ENCODE data around the gene CCDC154.

Gene CCDC154

GRCh38 chr16:1429631-1430030 is 14.7 kb downstream of the CCDC154 start:
- H3K4me2 ChIP-seq (ENCODE audit: low read depth, low read length, poor library complexity, severe bottlenecking) = no peak overlapping the region

DNA sequence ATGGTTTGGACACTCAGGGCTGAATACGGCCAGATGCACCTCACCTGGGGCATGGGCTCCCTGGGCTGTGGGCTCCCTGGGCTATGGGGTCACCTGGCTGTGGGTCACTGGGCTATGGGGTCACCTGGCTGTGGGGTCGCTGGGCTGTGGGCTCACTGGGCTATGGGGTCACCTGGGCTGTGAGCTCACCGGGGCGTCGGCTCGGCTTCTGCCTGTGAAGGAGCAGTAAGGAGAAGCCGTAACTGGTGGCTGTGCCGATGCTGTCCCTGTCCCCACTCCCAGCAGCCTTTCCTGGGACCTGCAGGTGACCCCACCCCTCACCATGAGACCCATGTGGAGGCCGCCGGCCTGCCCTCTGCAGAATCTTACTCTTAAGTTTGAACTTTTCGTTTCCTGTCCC is 15.3 kb downstream of the CCDC154 start:
- H3K4me3 ChIP-seq (ENCODE audit: insufficient read depth, low read length, poor library complexity, severe bottlenecking) = no peak overlapping the region
- no peak overlapping the region for H3K9ac ChIP-seq (ENCODE audit: low read length)
- no peak for TF ChIP-seq CTCF (IDR thresholded peaks at IDR 0.05; ENCODE audit: insufficient read depth, low read length, poor library complexity, severe bottlenecking)
- TF ChIP-seq EZH2phosphoT487 (conservative IDR thresholded peaks at IDR 0.05; ENCODE audit: low read length) = no peak
- H3K9me3 ChIP-seq (ENCODE audit: insufficient read depth, low read length) = no peaks in the 10 kb centered on the region
- H4K20me1 ChIP-seq (ENCODE audit: low read depth, low read length) = no peaks in the 10 kb centered on the region
- no peak overlapping the region for H2AFZ ChIP-seq (ENCODE audit: low read depth, low read length, severe bottlenecking)
- H3K27me3 ChIP-seq (ENCODE audit: low read length) = no peaks in the 10 kb centered on the region
- no peak overlapping the region for H3K27ac ChIP-seq (ENCODE audit: low read depth, low read length)
- H3K4me2 ChIP-seq (ENCODE audit: low read depth, low read length, poor library complexity, severe bottlenecking) = no peak overlapping the region
- H3K79me2 ChIP-seq (ENCODE audit: insufficient read depth, low read length) = no peaks in the 10 kb centered on the region
- H3K9me2 ChIP-seq (replicated peaks; ENCODE audit: insufficient read depth, low read length) = no peaks in the 10 kb centered on the region
- no peaks in the 10 kb centered on the region for H3F3A ChIP-seq (ENCODE audit: insufficient read depth)
- H3K36me3 ChIP-seq (ENCODE audit: low read length) = no peaks in the 10 kb centered on the region

More at GRCh38 chr16:1429631-1430030, 14.7 kb downstream of the CCDC154 start:
- Histone ChIP-seq H3K9me2 (replicated peaks; ENCODE audit: insufficient read depth, low read length) (no peaks in the 10 kb centered on the region), H3K9ac (ENCODE audit: low read length) (no peak overlapping the region), H4K20me1 (ENCODE audit: low read depth, low read length) (no peaks in the 10 kb centered on the region), H3K27ac (ENCODE audit: low read depth, low read length) (no peak overlapping the region), H2AFZ (ENCODE audit: low read depth, low read length, severe bottlenecking) (no peak overlapping the region), H3F3A (ENCODE audit: insufficient read depth) (no peaks in the 10 kb centered on the region), H3K36me3 (ENCODE audit: low read length) (no peaks in the 10 kb centered on the region), H3K4me3 (ENCODE audit: insufficient read depth, low read length, poor library complexity, severe bottlenecking) (no peak overlapping the region), H3K79me2 (ENCODE audit: insufficient read depth, low read length) (no peaks in the 10 kb centered on the region), H3K27me3 (ENCODE audit: low read length) (no peaks in the 10 kb centered on the region), H3K9me3 (ENCODE audit: insufficient read depth, low read length) (no peaks in the 10 kb centered on the region)
- no peak for TF ChIP-seq CTCF (IDR thresholded peaks at IDR 0.05; ENCODE audit: insufficient read depth, low read length, poor library complexity, severe bottlenecking)
- no peak for TF ChIP-seq EZH2phosphoT487 (conservative IDR thresholded peaks at IDR 0.05; ENCODE audit: low read length)

DNA sequence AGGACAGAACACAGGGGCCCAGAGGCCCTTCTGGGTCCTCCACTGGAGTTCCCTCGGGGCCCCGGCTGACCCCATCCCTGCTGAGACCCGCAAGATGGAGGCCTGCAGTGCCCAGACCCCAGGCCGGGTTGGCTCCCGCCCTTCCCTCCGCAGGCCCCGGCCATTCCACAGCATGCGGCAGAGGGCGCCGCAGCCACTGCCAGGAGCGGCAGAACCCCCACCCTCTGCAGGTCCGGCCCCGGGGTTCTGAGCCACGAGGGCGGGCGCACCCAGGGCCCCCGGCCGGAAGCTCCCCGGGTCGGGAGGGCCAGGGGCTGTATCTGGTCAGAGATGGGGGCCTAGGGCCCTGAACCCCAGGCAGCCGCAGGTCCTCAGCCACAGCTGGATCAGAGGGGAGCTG is 15.8 kb downstream of the CCDC154 start:
- H3K27ac ChIP-seq (ENCODE audit: low read depth, low read length) = no peak overlapping the region
- no peaks in the 10 kb centered on the region for H3K36me3 ChIP-seq (ENCODE audit: low read length)
- H4K20me1 ChIP-seq (ENCODE audit: low read depth, low read length) = no peaks in the 10 kb centered on the region
- no peaks in the 10 kb centered on the region for H3K9me3 ChIP-seq (ENCODE audit: insufficient read depth, low read length)
- H3K27me3 ChIP-seq (ENCODE audit: low read length) = no peaks in the 10 kb centered on the region
- H3K9ac ChIP-seq (ENCODE audit: low read length) = no peak overlapping the region
- H3F3A ChIP-seq (ENCODE audit: insufficient read depth) = no peaks in the 10 kb centered on the region
- no peaks in the 10 kb centered on the region for H3K79me2 ChIP-seq (ENCODE audit: insufficient read depth, low read length)
- no peak overlapping the region for H3K4me3 ChIP-seq (ENCODE audit: insufficient read depth, low read length, poor library complexity, severe bottlenecking)
- H3K9me2 ChIP-seq (replicated peaks; ENCODE audit: insufficient read depth, low read length) = no peaks in the 10 kb centered on the region
- TF ChIP-seq EZH2phosphoT487 (conservative IDR thresholded peaks at IDR 0.05; ENCODE audit: low read length) = no peak
- TF ChIP-seq CTCF (IDR thresholded peaks at IDR 0.05; ENCODE audit: insufficient read depth, low read length, poor library complexity, severe bottlenecking) = no peak
- H3K4me2 ChIP-seq (ENCODE audit: low read depth, low read length, poor library complexity, severe bottlenecking) = no peak overlapping the region
- no peak overlapping the region for H2AFZ ChIP-seq (ENCODE audit: low read depth, low read length, severe bottlenecking)
